ENCODE measurements around the gene U2SURP. TPM values are rescaled to one million over a fixed set of nuclear protein-coding genes. Genes with fewer than 3 reads are reported as not detected.

Gene U2SURP
- total RNA-seq, 1 donor from 2014 or later = 73.6 TPM

- DNase-seq (ENCODE audit: low read depth) = no peak
Measured at GRCh38 chr3:143101792-143102381, 100.5 kb downstream of the U2SURP start.

GRCh38 chr3:143103652-143104051 lies 102.3 kb downstream of the U2SURP start:
- DNase-seq (ENCODE audit: low read depth) = no peak

- DNase-seq (ENCODE audit: low read depth) = no peak
Measured at GRCh38 chr3:143105170-143105569, 103.8 kb downstream of the U2SURP start.

- DNase-seq (ENCODE audit: low read depth) = no peak
Measured at GRCh38 chr3:143109861-143110260, 108.5 kb downstream of the U2SURP start.

Other genes with a start within 250 kb of the U2SURP start
- gene PCOLCE2, start 112.5 kb upstream of the U2SURP start, total RNA-seq = 4.7 and 7.3 TPM in 2 replicates
- gene PAQR9, start 37.9 kb upstream of the U2SURP start, total RNA-seq = 0.17 and 0.20 TPM in 2 replicates
- gene CHST2, start 118.2 kb downstream of the U2SURP start, total RNA-seq = 2.9 and 7.1 TPM in 2 replicates